ENCODE data around the gene NCOA7. TPM values are rescaled to one million over a fixed set of nuclear protein-coding genes. Genes with fewer than 3 reads are reported as not detected.
"Not testable (repeated sequence)": the region's sequence is repeated elsewhere in the genome, so short reads cannot be mapped to it uniquely, and the experiment has no call there.

Gene NCOA7
- total RNA-seq, 1 donor from 2014 or later: 7.7 TPM

DNA sequence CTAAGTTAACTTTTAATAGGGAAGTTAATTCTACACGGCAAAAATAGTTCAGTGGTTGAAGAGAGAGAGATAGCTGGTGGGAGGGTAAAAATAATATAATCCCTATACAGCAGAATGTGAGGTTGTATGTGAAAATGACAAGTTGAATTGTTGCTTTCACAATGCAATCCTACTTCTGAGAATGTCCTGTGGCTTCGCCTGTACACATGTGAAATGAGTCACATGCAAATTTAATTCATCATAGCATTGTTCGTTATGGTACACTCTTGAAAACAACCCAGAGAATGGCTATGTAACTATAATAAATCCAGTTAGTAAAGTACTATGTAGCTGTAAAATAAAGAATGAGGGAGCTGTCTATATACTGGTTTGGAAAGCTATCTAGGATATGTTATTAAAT lies 119.8 kb downstream of the NCOA7 start:
- Mint-ChIP-seq H3K4me3 (no peak overlapping the region), H3K27ac (no peak overlapping the region), H3K36me3 (peaks cover under 1% of the 10 kb centered on the region), H3K27me3 (ENCODE audit: insufficient read depth, low read depth) (peaks cover 2% of the 10 kb centered on the region), H3K9me3 (no peaks in the 10 kb centered on the region), H3K4me1 (no peaks in the 10 kb centered on the region)
- Histone ChIP-seq H3K79me2 (ENCODE audit: low read depth) (no peaks in the 10 kb centered on the region), H3F3A (ENCODE audit: low read depth) (no peaks in the 10 kb centered on the region), H2AFZ (replicated peaks) (no peak overlapping the region), H3K27me3 (no peaks in the 10 kb centered on the region), H3K9ac (no peak overlapping the region), H3K4me3 (no peak overlapping the region), H3K36me3 (no peaks in the 10 kb centered on the region), H3K27ac (no peak overlapping the region), H3K9me3 (ENCODE audit: low read depth) (no peaks in the 10 kb centered on the region), H3K4me1 (no peaks in the 10 kb centered on the region), H3K4me2 (no peak overlapping the region), H4K20me1 (ENCODE audit: low read depth) (no peaks in the 10 kb centered on the region)
- TF ChIP-seq EZH2 (IDR thresholded peaks at IDR 0.05): no peak
- no peak for TF ChIP-seq EZH2phosphoT487 (IDR thresholded peaks at IDR 0.05)
- TF ChIP-seq, protein P1, sequence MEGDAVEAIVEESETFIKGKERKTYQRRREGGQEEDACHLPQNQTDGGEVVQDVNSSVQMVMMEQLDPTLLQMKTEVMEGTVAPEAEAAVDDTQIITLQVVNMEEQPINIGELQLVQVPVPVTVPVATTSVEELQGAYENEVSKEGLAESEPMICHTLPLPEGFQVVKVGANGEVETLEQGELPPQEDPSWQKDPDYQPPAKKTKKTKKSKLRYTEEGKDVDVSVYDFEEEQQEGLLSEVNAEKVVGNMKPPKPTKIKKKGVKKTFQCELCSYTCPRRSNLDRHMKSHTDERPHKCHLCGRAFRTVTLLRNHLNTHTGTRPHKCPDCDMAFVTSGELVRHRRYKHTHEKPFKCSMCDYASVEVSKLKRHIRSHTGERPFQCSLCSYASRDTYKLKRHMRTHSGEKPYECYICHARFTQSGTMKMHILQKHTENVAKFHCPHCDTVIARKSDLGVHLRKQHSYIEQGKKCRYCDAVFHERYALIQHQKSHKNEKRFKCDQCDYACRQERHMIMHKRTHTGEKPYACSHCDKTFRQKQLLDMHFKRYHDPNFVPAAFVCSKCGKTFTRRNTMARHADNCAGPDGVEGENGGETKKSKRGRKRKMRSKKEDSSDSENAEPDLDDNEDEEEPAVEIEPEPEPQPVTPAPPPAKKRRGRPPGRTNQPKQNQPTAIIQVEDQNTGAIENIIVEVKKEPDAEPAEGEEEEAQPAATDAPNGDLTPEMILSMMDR (IDR thresholded peaks at IDR 0.05): no peak
- DNase-seq (ENCODE audit: low spot score): no peak

DNA sequence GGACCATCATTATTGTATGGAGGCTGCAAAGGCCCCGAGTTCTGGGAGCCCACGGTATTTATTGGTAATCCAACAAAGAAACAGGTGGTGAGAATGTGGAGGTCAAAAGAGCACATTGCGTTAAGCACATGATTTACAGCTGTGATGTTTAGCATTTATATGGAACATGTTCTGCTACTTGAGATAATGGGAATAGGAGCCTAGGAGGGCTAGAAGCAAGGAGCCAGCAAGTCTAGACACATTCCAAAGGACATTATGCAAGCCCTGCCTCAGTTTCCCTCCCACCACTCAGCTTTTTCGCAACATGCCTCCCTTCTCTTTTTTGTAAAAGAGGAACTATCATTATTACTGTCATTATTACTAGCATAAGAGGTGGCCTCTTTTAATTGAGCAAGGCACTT lies 120.3 kb downstream of the NCOA7 start:
- H3K27me3 Mint-ChIP-seq (ENCODE audit: insufficient read depth, low read depth); H3K4me1 Mint-ChIP-seq; H3K27ac ChIP-seq; H3K9ac ChIP-seq; H3K27ac Mint-ChIP-seq; H3F3A ChIP-seq (ENCODE audit: low read depth); DNase-seq (ENCODE audit: low spot score); H3K9me3 Mint-ChIP-seq; H3K27me3 ChIP-seq; H3K9me3 ChIP-seq (ENCODE audit: low read depth); H3K4me3 Mint-ChIP-seq; H3K79me2 ChIP-seq (ENCODE audit: low read depth); H3K4me1 ChIP-seq; H3K4me3 ChIP-seq; H3K36me3 ChIP-seq; H2AFZ ChIP-seq (replicated peaks); H3K4me2 ChIP-seq; H3K36me3 Mint-ChIP-seq; H4K20me1 ChIP-seq (ENCODE audit: low read depth): not testable (repeated sequence)

DNA sequence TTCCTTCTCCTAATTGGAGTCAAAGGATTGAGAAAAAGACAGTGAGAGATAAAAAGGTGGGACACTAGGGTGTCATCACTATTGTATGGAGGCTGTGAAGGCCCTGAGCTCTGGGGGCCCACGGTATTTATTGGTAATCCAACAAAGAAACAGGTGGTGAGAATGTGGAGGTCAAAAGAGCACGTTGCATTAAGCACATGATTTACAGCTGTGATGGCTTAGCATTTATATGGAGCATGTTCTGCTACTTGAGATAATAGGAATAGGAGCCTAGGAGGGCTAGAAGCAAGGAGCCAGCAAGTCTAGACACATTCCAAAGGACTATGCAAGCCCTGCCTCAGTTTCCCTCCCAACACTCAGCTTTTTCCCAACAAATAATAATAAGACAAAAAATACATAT lies 121.7 kb downstream of the NCOA7 start:
- not testable (repeated sequence) for H3K9me3 Mint-ChIP-seq; H3K27ac Mint-ChIP-seq; H3K4me2 ChIP-seq; H3K9ac ChIP-seq; H3K27ac ChIP-seq; H3K4me1 ChIP-seq; H3K4me3 ChIP-seq; H3K9me3 ChIP-seq (ENCODE audit: low read depth); H3K4me1 Mint-ChIP-seq; H3K36me3 Mint-ChIP-seq; H3K79me2 ChIP-seq (ENCODE audit: low read depth); DNase-seq (ENCODE audit: low spot score); H3K27me3 Mint-ChIP-seq (ENCODE audit: insufficient read depth, low read depth); H3K36me3 ChIP-seq; H3F3A ChIP-seq (ENCODE audit: low read depth); H4K20me1 ChIP-seq (ENCODE audit: low read depth); H3K4me3 Mint-ChIP-seq; H3K27me3 ChIP-seq; H2AFZ ChIP-seq (replicated peaks)

DNA sequence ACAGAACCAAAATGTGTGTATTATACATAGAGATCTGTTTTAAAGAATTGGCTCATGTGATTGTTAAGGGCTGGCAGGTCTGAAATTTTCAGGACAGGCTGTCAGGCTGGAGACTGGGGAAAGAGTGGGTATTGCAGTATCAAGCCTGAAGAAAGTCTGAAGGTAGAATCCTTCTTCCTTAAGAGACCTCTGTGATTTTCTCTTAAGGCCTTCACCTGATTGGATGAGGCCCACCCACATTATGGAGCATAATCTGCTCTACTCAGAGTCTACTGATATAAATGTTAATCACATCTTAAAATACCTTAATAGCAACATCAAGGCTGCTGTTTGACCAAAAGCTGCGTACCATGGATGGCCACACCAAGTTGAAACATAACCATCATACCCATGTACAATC lies 122.4 kb downstream of the NCOA7 start:
- Histone ChIP-seq H3F3A (ENCODE audit: low read depth) (no peaks in the 10 kb centered on the region), H3K9ac (no peak overlapping the region), H3K36me3 (no peaks in the 10 kb centered on the region), H3K79me2 (ENCODE audit: low read depth) (no peaks in the 10 kb centered on the region), H3K27me3 (no peaks in the 10 kb centered on the region), H4K20me1 (ENCODE audit: low read depth) (no peaks in the 10 kb centered on the region), H3K9me3 (ENCODE audit: low read depth) (no peaks in the 10 kb centered on the region), H3K4me3 (no peak overlapping the region), H2AFZ (replicated peaks) (no peak overlapping the region), H3K27ac (no peak overlapping the region), H3K4me1 (peaks cover 6% of the 10 kb centered on the region), H3K4me2 (no peak overlapping the region)
- Mint-ChIP-seq H3K27ac (no peak overlapping the region), H3K36me3 (peaks cover 3% of the 10 kb centered on the region), H3K4me3 (no peak overlapping the region), H3K27me3 (ENCODE audit: insufficient read depth, low read depth) (peaks cover 2% of the 10 kb centered on the region), H3K9me3 (no peaks in the 10 kb centered on the region), H3K4me1 (no peaks in the 10 kb centered on the region)
- TF ChIP-seq EZH2phosphoT487 (IDR thresholded peaks at IDR 0.05) (no peak), EZH2 (IDR thresholded peaks at IDR 0.05) (no peak)
- TF ChIP-seq, protein P1 (IDR thresholded peaks at IDR 0.05): no peak
- no peak for DNase-seq (ENCODE audit: low spot score)
